GM12878 (cell line): ENCODE measurements around the gene PLCG2. TPM values are rescaled to one million over a fixed set of nuclear protein-coding genes. Genes with fewer than 3 reads are reported as not detected.

Source experiments
- CHD1 ChIP-seq: IDR thresholded peaks from 2 replicates; pipeline ENCODE4 v1.6.1; 2012; ENCODE audit warnings: low read depth, low read length, improper control_type of control experiment
- HDGF ChIP-seq: fragments of 450-650 bp; IDR thresholded peaks from 2 replicates; pipeline ENCODE4 v1.6.1; 2016; ENCODE audit warnings: antibody characterized with exemption
- IKZF2 ChIP-seq, 2 experiments: fragments of 450-650 bp; IDR thresholded peaks; 2 replicates each; pipeline ENCODE4 v1.6.1; 2017; ENCODE audit warnings: mild to moderate bottlenecking in 2 of 2, moderate library complexity in 2 of 2
- KAT2A ChIP-seq: conservative IDR thresholded peaks from 2 replicates; pipeline ENCODE4 v1.6.1; 2011; ENCODE audit warnings: low read depth, low read length; ENCODE audit not compliant: control insufficient read depth
- MEF2B ChIP-seq: fragments of 450-650 bp; IDR thresholded peaks from 2 replicates; pipeline ENCODE4 v1.6.1; 2018; ENCODE audit warnings: mild to moderate bottlenecking, moderate library complexity; ENCODE audit not compliant: partially characterized antibody, poor library complexity, severe bottlenecking
- MLLT1 ChIP-seq: fragments of 450-650 bp; IDR thresholded peaks from 2 replicates; pipeline ENCODE4 v1.6.1; 2016; ENCODE audit warnings: mild to moderate bottlenecking
- MXI1 ChIP-seq: fragments of 150-350 bp; IDR thresholded peaks from 2 replicates; pipeline ENCODE4 v1.6.1; 2011; ENCODE audit warnings: low read depth, mild to moderate bottlenecking, inconsistent platforms, low read length, improper control_type of control experiment
- POLR2AphosphoS2 ChIP-seq: IDR thresholded peaks from 2 replicates; pipeline ENCODE4 v1.6.1; 2011; ENCODE audit warnings: low read depth, mild to moderate bottlenecking, low read length, improper control_type of control experiment, moderate library complexity
- POU2F2 ChIP-seq: IDR thresholded peaks from 3 replicates; pipeline ENCODE4 v1.6.1; 2011; ENCODE audit warnings: low read depth, mild to moderate bottlenecking, low read length, borderline replicate concordance
- RB1 ChIP-seq: fragments of 450-650 bp; formaldehyde crosslinking; IDR thresholded peaks from 2 replicates; pipeline ENCODE4 v1.6.1; 2017; ENCODE audit warnings: mild to moderate bottlenecking, borderline replicate concordance
- REST ChIP-seq: IDR thresholded peaks from 2 replicates; pipeline ENCODE4 v1.6.1; 2012; ENCODE audit warnings: mild to moderate bottlenecking, low read depth, low read length
- SUPT20H ChIP-seq: IDR thresholded peaks from 2 replicates; pipeline ENCODE4 v1.6.1; 2011; ENCODE audit warnings: low read depth, mild to moderate bottlenecking, low read length, moderate library complexity, borderline replicate concordance; ENCODE audit not compliant: control insufficient read depth
- TCF12 ChIP-seq: IDR thresholded peaks from 2 replicates; pipeline ENCODE4 v1.6.1; 2011; ENCODE audit warnings: low read depth, mild to moderate bottlenecking, low read length
- TCF7 ChIP-seq: IDR thresholded peaks from 2 replicates; pipeline ENCODE4 v1.6.1; 2014; ENCODE audit warnings: antibody characterized with exemption, borderline replicate concordance
- YY1 ChIP-seq: IDR thresholded peaks from 2 replicates; pipeline ENCODE4 v1.6.1; 2011; ENCODE audit warnings: low read depth, mild to moderate bottlenecking, low read length
- ZBTB11 ChIP-seq: fragments of 450-650 bp; formaldehyde crosslinking; IDR thresholded peaks from 2 replicates; pipeline ENCODE4 v1.5.0; 2022; ENCODE audit warnings: mild to moderate bottlenecking, missing genetic modification characterization
- ZBTB40 ChIP-seq: fragments of 450-650 bp; IDR thresholded peaks from 2 replicates; pipeline ENCODE4 v1.6.1; 2016; ENCODE audit warnings: mild to moderate bottlenecking, moderate library complexity, borderline replicate concordance
- ZSCAN29 ChIP-seq: fragments of 450-650 bp; IDR thresholded peaks from 2 replicates; pipeline ENCODE4 v1.6.1; 2017; ENCODE audit warnings: mild to moderate bottlenecking, moderate library complexity
- polyA plus RNA-seq, 11 experiments: library from polyadenylated mRNA; depleted of rRNA in 4 of 11; unstranded in 6 of 11; stranded (reverse) in 5 of 11; fragments of >200 nt; fragmentation: Nextera tagmentation in 4 of 11; fragmentation: Illumina TruSeq in 1 of 11; extraction: Ambion mirVana in 4 of 11; extraction: Trizol in 1 of 11; gene quantifications; 1 replicate in 1 of 11; 2 replicates in 10 of 11; pipeline versions ENCODE4 v1.2.1 to v1.2.3, GENCODE V29; 2011 to 2016; ENCODE audit warnings: inconsistent platforms in 2 of 11, missing spikeins in 2 of 11, low read depth in 1 of 11
- total RNA-seq, 4 experiments: library from RNA; depleted of rRNA in 3 of 4; stranded (reverse); fragments of >200 nt in 3 of 4; fragmentation: Illumina TruSeq in 1 of 4; extraction: Trizol in 1 of 4; gene quantifications; 2 replicates each; pipeline versions ENCODE4 v1.2.1 to v1.2.3, GENCODE V29; 2013 to 2021

PLCG2 gene
- total and polyA plus RNA-seq, 10 of the 15 experiments (the other 5 are each of a cell fraction or from before 2014, with no cell fraction given): 47.6 to 256 (median 149) TPM

GRCh38 chr16:81816793-81817210 is 37.7 kb downstream of the PLCG2 start (continued):
- no peak for TF ChIP-seq REST
- TF ChIP-seq MLLT1: 0 out of 2 replicates have a peak, but pooled peaks have one; percentile 29
- TF ChIP-seq TCF12: peak; percentile 92; the same call in 1 of the 2 replicates
- TF ChIP-seq HDGF: peak; percentile 76; the same call in 1 of the 2 replicates
- 0 out of 2 replicates have a peak, but pooled peaks have one; percentile 15 for TF ChIP-seq YY1
- TF ChIP-seq POU2F2: peak; percentile 43; the same call in 1 of the 3 replicates
- 0 out of 2 replicates have a peak, but pooled peaks have one; percentile 26 for TF ChIP-seq CHD1
- no peak for TF ChIP-seq POLR2AphosphoS2
- TF ChIP-seq SUPT20H: no peak
- TF ChIP-seq KAT2A: no peak
- TF ChIP-seq IKZF2 (IDR thresholded peaks at IDR 0.05): peak; percentile 95 to 97
- TF ChIP-seq MXI1: no peak
- no peak for TF ChIP-seq ZBTB40
- peak; percentile 25 for TF ChIP-seq MEF2B
- TF ChIP-seq RB1: peak; percentile 32; the same call in 1 of the 2 replicates
- no peak for TF ChIP-seq ZBTB11 (CRISPR knock-in tag)
- TF ChIP-seq TCF7: no peak
- no peak for TF ChIP-seq ZSCAN29
